Activated CD4-positive, alpha-beta T cell treated with anti-CD3 and anti-CD28 coated beads for 4 hours (primary cell): ENCODE results near the gene PPP1R13L.

ENCODE experiments used
- DNase-seq, 2 donors: peaks; one replicate each; pipeline ENCODE4 v3.0.0-alpha.2; 2020

PPP1R13L gene

DNA sequence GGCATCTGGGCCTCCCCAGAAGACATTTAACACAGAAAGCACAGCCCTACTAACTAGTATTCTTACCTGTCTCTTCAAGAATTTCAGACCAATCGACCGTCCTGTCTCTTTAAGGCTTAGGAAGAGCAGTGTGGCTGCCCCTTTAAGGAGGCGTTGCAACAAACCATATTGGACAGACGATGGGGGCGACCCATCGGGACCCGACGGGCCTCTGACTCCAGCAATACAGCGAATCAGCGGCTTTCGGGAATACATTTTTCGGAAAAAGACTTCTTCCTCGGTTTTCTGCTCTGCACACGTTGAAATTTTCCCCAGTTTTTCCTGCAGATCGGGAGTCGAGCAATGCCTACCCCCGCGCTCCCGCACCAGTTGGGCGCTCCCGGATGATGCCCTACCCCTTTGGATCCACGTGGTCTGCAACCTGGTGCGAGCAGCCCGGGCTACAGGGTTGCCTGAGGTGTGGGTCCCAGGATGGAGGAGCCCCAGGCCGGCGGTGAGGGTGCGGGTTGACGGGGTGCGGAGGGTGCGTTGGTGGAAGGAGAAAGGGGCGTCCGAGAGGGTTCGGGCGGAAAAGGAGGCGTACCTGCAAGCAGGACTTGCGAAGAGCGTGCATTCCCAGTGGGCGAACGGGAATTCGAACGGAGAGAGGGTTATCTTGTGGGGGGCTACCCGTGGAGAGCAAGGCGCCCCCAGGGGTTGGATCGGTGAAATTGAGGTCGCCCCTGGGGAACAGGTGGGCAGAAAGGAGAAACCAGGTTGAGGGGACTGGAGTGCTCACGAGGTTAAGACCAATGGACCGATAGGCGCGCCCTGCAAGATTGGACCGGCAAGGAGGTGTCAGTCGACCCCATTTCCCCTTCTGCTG is 1.6 kb upstream of the PPP1R13L start, which contains the start of gene POLR1G:
POLR1G (plus strand) TSS at position 419 of the 865 bp plus-strand sequence; CDS start at position 472, 53 bp downstream.
- DNase-seq: peak; percentile 79 to 82

DNA sequence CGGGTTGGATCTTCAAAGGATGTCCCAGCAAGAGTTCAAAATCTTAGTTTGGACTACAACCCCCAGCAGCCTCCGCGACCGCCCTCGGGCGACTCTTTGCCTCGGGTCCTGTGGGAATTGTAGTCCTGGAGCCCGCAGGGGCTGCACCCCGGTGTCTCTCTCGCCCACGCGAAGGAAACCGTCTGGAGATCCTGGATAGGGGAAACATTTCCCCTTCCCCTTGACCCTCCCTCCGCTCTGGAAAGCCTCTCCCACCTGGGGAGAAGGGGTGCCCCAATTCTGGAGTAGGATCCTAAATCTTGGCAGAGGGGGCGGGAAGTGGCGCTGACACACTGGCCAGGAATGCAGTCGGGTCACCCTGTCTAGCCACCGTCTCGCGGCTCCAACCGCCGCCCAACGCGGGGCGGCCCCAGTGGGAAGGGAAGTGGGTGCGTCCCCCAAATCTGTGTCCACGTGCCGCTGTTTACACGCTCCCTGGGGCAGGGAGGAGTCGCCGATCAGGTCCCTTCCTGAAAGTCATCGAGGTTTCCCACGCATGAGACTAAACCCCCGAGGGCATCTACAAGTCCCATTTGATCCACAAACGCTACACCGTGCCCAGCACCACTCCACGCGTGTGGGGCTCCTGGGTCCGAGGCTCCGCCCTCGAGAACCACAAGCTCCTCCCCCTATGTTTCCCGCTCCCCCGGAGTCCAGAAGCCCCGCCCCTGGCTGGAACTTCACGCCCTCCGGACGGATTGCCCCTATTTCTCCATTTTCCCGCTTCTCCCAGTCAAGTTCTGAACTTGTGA is 761 bp upstream of the PPP1R13L start:
- DNase-seq: peak; percentile 80 to 86

DNA sequence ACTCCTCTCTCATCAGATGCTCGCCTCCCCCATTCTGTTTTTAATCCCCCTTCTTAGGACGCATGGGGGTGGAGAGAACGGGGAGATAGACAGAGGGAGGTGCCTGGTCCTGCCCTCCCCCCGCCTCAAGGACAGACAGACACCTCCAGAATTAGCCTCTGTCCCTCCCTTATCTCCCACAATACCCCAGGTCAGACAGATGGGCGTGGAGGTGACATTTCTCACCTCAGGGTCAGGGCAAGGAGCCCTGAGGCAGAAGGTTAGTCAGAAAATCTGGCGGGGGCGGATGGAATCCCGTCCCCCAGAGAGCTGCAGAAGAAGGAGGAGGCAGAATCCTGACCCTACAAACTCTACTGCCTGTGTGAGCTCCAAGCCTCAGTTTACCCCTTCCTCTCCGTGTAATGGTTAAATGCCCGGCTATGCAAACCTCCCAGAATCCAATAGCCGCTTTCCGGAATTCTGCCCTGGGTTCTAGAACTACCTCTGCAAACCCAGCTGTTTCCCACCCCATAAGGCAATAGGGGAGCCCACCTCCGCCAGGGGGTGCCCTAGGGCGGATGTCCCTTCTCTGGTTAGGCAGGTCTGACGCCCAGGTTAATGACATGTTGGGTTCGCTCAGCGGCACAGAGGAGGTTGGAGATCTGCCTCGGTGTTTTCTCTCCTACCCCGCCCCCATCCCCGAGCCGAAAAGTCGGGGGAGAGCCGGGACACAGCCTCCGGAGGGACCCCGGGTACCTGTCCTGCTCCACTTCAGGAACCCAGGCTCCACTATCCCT is 900 bp downstream of the PPP1R13L start:
- DNase-seq: peak; percentile 52 to 59

DNA sequence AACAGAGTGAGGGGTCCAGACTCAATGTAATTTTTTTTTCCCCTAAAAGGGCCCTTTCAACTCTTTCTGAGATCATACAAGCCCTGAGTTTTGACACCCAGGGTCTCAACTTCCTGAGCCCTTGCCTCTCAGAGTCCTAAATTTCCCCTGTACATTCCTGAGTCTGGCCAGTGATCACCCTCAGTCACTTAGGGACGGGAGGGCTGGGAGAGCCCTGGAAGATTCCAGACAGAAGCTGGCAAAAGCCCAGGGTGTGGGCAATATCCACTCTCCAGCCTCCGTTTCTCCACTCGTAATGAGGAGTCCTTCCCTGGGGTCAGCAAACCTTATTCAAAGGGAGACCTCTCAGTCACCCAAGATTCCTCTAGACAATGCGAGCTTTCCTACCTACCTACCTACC is 1.6 kb downstream of the PPP1R13L start:
- no peak for DNase-seq

DNA sequence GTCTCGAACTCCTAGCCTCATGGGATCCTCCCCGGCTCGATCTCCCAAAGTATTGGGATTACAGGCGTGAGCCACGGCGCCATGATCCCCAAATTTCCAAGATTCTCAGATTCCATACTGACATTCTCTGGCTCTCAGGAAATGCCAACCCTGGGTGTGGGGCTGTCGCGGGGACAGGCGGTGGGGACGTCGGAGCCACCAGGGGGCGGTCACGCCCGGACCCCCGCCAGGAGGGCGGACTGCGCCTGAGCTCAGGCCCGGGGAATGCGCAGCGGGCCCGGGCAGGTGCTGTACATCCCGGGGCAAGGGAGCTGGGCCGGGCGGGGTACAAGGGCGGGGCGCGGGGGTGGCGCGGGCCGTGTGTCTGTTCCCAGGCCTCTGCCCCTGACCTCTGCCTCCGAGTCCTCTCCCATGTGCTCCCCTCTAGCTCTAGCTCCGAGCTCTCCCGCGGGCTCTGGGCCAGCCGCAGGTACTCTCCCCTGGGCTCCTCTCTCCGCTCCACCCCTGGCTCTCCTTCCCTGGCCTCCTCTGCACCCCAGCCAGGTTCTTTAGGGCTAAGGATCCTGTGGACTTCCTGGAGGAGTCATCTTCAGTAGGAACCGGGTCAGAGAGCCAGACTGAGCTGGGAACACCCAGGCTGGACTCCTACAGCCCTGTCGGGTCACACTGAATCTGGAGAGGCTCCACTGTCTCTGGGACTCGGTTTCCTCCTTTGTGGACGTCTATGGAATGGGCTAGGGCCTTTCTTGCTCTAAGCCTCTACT is 2.4 kb downstream of the PPP1R13L start:
- DNase-seq: no peak

DNA sequence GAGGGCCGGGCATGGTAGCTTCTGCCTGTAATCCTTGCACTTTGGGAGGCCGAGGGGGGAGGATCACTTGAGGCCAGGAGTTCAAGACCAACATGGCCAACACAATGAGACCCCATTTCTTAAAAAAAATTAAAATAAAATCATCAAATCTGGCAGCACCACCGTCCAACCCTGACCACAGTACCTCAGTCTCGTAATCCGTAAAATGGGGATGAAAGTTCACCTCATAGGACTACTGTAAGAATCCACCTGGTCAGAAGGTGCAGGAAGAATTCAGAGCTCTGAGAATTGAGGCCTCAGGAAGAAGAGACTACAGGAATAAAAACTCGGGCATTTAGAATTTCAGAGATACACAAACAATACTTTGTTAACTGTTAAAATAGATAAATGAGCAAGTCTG is 3.1 kb downstream of the PPP1R13L start:
- no peak for DNase-seq

DNA sequence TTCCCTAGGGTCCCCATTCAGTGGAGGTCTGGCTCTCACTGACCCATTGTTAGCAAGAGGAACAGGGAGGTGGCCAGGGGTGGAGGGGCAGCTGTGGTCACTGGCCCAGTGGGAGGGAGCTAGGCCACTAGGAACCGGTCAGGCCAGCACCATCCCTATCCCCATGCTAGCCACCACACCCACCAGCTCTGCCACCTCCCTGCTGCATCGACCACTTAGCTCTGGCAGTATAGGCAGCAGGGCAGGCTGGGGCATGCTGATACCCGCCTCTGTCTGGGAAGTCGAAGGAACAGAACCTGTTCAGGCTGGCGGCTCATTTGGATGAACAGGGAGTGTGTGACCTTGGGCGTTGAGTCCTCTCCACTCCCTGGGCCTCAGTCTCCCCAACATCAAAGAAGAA is 4.7 kb downstream of the PPP1R13L start:
- DNase-seq: no peak

DNA sequence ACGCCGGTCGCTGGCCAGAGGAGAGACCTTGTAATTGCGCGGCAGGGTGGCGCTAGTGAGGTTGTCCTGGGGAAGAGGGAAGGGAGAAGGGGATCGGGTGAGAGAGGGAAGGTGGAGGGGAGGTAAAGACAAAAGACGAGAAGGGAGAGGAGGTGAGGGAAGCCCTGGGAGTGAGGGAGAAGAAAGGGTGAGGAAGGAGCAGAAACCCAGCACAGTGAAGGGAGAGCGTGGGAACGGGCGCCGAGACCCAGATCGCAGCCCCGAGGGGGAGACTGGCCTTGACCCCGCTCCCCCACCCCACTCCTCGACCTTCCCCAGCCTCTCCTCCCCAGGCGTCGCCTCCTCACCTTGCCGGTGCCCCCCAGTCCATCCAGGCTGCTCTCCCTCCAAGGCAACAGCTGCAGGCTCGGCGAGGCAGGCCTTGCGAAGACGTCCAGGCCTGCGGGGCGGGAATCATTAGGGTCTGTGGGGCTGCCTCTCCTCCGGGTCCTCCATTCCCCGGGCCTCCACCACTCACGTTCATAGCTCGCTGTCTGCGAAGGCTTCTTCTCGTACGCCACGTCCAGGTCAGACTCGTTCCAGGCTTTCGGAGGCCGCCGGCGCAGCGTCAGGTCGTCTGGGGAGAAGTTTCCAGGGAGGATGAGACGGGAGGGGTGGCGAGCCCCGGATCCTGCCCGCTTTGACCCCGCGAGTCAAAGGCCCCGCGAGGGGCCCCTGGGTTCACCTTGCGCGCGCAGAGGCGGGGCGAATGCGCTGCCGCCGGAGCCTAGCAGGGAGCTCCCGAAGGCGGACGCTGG is 8.8 kb downstream of the PPP1R13L start:
- DNase-seq: no peak

DNA sequence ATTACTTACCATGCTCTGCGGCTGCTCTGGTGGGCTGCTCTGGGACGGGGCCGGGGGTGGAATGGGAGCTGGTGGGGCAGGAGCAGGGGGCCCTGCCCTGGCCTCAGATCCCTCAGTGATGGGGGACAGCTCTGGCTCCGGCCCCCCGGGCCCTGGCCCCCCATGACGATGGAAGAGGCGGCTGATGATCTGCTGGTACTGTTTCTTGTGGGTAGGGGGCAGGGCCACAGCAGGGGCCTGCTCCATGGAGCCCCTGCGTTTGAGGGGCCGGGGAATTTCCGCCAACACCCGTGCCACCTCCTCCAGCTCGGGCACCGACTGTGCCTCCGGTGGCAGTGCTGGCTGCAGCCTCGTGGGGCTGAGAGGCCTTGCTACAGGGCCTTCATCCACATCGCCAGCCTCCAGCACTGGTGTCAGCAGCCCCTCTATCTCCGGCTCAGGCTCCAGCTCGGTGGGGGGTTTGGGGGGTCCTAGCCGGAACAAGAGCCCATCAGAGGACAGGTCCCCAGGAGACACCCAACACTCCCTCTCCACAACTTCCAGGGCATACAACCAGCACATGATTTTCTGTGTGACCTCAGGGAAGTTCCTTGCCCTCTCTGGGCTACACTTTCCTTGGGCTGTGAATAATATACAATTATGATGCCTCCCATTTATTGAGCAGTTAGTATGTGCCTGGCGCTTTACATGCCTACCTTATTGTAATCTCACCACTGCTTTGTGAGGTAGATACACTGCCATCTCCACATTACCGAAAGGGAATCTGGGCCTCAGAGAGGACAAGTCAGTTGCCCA is 12.8 kb downstream of the PPP1R13L start:
- no peak for DNase-seq

DNA sequence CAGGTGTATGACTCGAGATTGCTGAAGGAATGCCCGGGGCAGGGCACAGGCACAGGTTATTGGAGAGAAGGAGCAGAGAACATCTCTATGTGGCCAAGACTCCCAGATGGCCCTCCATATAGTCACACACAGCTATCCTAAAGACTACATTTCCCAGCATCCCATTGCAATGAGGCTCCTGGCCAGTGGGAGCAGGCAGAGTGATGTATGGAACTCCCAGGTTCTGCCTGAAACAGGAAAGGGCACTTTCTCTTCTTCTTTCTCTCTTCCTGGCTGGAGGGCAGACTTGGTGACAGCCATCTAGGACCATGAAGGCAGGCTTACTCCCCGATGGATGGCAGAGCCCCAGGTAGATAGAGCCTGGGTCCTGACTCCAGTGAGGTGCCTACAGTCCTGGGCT is 13.5 kb downstream of the PPP1R13L start:
- no peak for DNase-seq

DNA sequence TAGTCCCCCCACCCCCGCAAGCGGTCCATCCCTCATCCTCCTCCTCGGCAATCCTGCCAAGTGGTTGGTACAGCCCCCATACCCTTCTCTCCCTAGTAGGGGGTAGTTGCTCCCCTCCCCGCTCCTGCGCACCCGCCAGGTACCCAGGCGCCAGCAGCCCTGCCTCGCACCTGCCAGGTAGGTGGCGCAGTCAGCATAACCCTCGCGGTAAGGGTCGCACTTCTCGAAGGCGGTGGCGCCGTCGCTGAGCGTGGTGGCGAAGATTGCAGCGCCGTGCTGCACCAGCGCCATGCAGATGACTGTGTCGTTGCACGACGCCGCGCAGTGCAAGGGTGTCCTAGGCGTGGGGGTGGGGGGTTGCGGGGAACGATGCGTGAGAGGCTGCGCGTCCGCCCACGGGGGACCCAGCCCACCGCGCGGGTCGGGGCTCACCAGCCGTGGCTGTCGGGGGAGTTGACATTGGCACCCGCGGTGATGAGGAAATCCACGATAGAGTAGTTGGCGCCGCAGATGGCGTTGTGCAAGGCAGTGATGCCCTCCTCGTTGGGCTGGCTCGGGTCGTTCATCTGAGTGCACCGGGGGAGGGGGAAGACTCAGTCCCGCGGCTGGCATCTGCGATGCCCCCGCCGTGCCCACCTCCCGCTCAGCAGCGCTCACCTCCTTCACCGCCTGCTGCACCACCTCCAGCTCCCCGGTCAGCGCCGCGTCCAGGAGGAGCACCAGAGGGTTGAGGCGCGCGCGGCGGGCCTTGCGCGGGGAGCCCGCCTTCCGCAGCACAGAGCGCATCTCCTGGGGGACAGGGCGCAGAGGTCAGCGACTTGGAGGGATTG is 19.3 kb downstream of the PPP1R13L start:
- DNase-seq: no peak

DNA sequence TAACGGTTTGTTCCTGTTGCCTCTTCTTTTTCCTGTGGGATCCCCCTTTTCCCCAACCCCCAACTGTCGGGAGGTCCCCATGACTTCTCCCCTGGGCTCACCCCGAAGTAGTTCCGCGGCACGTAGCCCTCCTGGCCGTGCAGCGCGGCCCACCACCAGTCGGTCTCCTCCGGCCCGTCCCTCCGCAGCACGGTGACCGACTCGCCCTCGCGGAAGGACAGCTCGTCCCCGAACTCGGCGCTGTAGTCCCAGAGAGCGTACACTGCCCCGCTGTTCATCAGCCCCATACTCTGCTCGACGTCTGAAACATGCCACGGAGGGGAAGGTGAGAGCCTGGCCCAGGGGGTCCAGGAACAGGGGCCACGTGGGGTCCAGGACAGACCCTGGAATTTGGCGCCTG is 22.4 kb downstream of the PPP1R13L start:
- no peak for DNase-seq

DNA sequence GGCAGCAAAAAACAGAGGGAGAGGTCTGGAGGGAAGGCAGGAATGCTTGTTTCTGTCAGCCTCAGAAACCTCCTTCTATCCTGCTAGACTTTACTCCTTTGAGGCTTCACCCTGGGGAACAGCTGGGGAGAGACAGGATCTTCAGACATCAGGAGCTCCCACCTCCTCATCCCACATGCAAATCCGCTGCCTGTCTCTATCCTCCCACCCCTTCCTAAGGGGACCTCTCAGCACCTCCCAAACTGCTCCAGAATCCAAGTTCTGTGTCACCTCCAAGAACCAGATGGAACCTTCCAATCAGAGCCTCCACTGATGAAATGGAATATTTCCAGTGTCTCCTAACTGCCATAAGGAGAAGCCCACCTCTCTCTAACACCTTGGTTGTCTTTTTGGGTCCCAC is 24.8 kb downstream of the PPP1R13L start:
- no peak for DNase-seq

DNA sequence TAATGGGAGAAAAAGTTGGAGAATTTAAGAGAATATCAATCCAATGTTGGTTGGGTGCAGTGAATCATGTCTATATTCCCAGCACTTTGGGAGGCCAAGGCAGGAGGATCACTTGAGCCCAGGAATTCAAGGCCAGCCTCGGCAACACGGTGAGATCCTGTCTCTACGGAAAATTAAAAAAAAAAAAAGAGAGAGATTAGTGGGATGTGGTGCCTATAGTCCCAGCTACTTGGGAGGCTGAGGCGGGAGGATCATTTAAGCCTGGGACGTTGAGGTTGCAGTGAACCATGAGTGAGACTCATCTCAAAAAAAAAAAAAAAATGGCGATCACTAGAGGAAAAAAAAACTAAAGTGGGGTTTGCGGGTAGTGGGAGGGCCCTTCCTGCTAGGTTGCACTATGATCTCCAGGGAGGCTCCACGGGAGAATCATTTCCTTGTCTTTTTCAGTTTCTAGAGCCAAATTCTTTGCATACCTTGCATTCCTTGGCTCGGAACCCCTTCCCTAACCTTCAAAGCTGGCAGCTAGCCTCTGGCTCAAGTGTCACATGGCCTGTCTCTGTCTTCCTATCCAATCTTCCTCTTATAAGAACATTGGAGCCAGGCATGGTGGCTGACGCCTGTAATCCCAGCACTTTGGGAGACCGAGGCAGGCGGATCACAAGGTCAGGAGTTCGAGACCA is 28.7 kb downstream of the PPP1R13L start:
- DNase-seq: no peak

DNA sequence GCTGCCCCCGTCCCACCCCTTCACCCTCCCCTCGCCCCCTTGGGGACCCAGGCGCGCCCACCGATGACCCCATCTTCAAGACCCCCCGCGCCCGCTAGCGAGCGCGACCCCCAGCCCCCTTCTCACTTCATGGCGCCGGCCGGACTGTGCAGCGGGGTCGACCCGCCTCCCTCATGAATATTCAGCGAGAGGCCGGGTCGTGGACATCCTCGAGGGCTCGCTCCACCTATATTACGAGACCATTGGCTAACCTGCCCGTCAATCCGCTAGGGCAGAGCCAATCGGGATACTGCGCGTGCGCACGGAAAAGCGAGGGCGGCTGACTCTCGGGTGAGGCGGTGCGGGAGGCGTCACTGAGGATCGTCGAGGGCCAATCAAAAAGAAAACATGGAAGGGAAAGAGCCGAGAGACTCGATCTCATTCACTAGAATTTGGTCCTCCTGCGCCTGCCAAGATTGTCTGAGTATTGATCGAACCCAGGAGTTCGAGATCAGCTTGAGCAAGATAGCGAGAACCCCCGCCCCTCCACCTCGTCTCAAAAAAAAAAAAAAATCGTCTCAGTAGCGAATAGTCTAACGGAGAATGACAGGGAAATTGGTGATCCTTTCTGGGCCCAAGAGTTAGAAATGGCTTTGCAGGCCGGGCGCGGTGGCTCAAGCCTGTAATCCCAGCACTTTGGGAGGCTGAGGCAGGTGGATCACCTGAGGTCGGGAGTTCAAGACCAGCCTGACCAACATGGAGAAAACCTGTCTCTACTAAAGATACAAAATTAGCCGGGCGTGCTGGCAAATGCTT is 34.3 kb downstream of the PPP1R13L start, which contains the start of gene ERCC2:
ERCC2 (minus strand) TSS at position 164 of the 795 bp plus-strand sequence; CDS start at position 131, 33 bp downstream.
- DNase-seq: peak; percentile 99 to 100

DNA sequence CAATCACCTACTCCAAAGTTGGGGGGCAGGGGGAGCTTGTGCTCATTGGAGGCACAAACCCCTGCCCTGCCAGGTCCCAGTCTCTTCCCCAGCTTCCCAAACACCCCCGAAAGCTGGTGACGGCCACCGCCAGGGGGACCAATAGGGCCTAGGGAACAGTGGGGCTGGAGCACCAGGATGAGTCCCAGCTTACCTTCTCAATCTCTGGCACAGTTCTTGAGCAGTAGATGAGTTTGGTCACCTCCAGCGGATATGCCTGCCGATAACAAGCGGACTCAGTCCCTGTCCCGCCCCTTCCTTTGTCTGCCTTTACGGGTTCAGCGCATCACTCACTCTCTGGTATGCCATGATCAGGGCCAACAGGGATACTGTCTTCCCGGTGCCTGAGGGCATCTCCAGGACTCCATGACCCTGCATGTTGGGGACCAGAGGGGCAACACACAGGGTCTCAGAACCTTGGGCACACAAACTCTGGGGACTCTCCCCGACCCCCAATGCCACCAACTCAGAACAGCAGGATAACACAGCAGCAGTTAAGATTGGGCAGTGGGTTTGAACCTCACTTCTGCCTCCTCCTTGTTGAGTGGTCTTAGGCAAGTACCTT is 36.0 kb downstream of the PPP1R13L start:
- DNase-seq: no peak

DNA sequence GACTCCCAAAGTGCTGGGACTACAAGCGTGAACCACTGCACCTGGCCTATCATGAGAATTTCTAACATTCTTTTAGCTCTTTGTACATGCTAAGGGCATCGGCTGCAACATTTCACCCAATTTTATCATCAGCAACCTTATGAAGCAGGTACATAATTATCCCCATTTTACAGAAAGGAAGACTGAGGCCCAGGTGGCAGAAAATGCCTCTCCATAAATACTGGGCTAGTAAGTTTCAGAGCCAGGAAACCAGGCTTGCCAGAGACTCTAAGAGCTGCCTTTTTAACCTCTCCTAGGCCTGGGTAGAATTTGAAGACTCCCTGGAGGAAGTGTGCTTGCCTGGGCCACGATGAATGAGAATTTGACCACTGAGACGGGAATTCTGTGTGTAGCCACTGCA is 36.7 kb downstream of the PPP1R13L start:
- no peak for DNase-seq

DNA sequence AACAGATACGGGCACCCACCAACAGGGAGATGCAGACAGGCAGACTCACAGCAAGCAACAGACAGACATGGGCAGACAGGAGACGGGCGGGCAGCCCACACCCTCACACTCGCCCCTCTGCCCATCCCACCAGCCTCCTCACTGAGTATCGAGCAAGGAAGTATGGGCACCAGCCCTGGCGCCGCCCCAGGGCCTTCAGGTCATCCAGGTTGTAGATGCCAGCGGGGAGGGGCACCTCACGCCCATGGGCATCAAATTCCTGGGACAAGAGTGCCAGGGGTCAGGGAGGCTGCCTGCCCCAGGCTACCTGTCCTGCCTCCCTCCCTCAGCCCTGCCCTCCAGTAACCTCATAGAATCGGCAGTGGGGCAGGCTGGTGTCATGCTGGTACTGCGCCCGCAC is 40.2 kb downstream of the PPP1R13L start:
- DNase-seq: no peak
